GM12891 (cell line): ENCODE results near the gene MGAT3.

Experiments used
- PAX5 ChIP-seq: IDR thresholded peaks from 2 replicates; pipeline ENCODE4 v1.6.1; 2011; ENCODE audit warnings: low read length, moderate library complexity, mild to moderate bottlenecking; ENCODE audit not compliant: insufficient read depth, severe bottlenecking
- POLR2A ChIP-seq: IDR thresholded peaks from 2 replicates; pipeline ENCODE4 v1.6.1; 2011; ENCODE audit warnings: low read depth, low read length, control low read depth
- POLR2AphosphoS5 ChIP-seq: IDR thresholded peaks from 2 replicates; pipeline ENCODE4 v1.6.1; 2011; ENCODE audit warnings: low read depth, low read length, control low read depth
- SPI1 ChIP-seq: IDR thresholded peaks from 2 replicates; pipeline ENCODE4 v1.6.1; 2011; ENCODE audit warnings: low read depth, low read length, control low read depth
- TAF1 ChIP-seq: IDR thresholded peaks from 2 replicates; pipeline ENCODE4 v1.6.1; 2011; ENCODE audit warnings: low read depth, low read length, control low read depth

DNA sequence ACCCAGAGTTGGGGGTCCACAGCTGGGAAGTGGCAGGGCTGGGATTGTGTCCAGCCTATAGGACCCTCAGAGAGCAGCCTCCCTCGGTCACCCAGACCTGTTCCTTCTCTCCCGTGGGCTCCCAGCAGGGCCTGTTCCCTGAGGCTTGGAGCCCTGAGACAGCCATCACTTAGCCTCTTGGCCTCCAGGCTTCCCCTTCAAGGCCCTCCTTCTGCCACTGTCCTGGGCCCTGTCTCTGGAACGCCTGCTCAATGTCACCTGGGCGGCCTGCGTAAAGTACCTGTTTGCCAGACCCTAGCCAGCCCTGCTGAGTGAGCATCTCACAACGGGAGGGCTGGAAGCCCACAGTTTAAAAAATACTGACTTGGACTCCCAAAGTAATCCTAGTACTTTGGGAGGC, 6.5 kb downstream of the MGAT3 start:
- TF ChIP-seq POLR2A, result no peak
- no peak for TF ChIP-seq POLR2AphosphoS5
- no peak for TF ChIP-seq SPI1
- TF ChIP-seq TAF1, result no peak
- no peak for TF ChIP-seq PAX5
